Muscle layer of colon (tissue), 2 donors: ENCODE results near the gene LRRTM3.

Experiments
- H3K27ac ChIP-seq: one replicate; pipeline ENCODE4 v1.7.0; 2013; ENCODE audit warnings: low read depth, mild to moderate bottlenecking, low read length, moderate library complexity
- H3K27me3 ChIP-seq, 2 donors: one replicate each; pipeline ENCODE4 v1.7.0; 2013; ENCODE audit warnings: low read length in 2 of 2, mild to moderate bottlenecking in 2 of 2; ENCODE audit not compliant: insufficient read depth in 2 of 2, control insufficient read depth in 1 of 2
- H3K36me3 ChIP-seq: one replicate; pipeline ENCODE4 v1.7.0; 2013; ENCODE audit warnings: mild to moderate bottlenecking, low read length; ENCODE audit not compliant: insufficient read depth
- H3K4me1 ChIP-seq: one replicate; pipeline ENCODE4 v1.7.0; 2013; ENCODE audit warnings: mild to moderate bottlenecking, low read length; ENCODE audit not compliant: insufficient read depth
- H3K4me3 ChIP-seq, 2 donors: one replicate each; pipeline ENCODE4 v1.7.0; 2013; ENCODE audit warnings: low read length in 2 of 2, low read depth in 1 of 2, mild to moderate bottlenecking in 1 of 2, moderate library complexity in 1 of 2
- H3K9ac ChIP-seq: one replicate; pipeline ENCODE4 v1.7.0; 2013; ENCODE audit warnings: low read length
- H3K9me3 ChIP-seq: one replicate; pipeline ENCODE4 v1.7.0; 2013; ENCODE audit warnings: mild to moderate bottlenecking, low read length
- donor health status: abdominal sarcoma.
- donor health status: Adenocarcinoma of cecum.

LRRTM3 gene

GRCh38 chr10:66919248-66919647 is 6.6 kb upstream of the LRRTM3 start:
- H3K4me1 ChIP-seq: no peaks in the 10 kb centered on the region
- H3K36me3 ChIP-seq: no peaks in the 10 kb centered on the region
- no peak overlapping the region for H3K9ac ChIP-seq
- H3K27ac ChIP-seq: no peak overlapping the region
- no peaks in the 10 kb centered on the region for H3K27me3 ChIP-seq
- H3K9me3 ChIP-seq: no peaks in the 10 kb centered on the region
- no peak overlapping the region for H3K4me3 ChIP-seq

GRCh38 chr10:66924674-66925345 is 1.0 kb upstream of the LRRTM3 start:
- H3K27ac ChIP-seq: no peak overlapping the region

GRCh38 chr10:66925373-66925772 is 463 bp upstream of the LRRTM3 start:
- Histone ChIP-seq H3K9me3 (no peaks in the 10 kb centered on the region), H3K4me3 (no peak overlapping the region), H3K27me3 (peaks cover 20 to 21% of the 10 kb centered on the region in 2 donors), H3K4me1 (peaks cover 8% of the 10 kb centered on the region), H3K36me3 (no peaks in the 10 kb centered on the region), H3K9ac (no peak overlapping the region), H3K27ac (no peak overlapping the region)

More at GRCh38 chr10:66924674-66925345, 1.0 kb upstream of the LRRTM3 start:
- Histone ChIP-seq H3K27me3 (peaks cover 14 to 19% of the 10 kb centered on the region in 2 donors), H3K9me3 (no peaks in the 10 kb centered on the region), H3K9ac (no peak overlapping the region), H3K36me3 (no peaks in the 10 kb centered on the region), H3K4me3 (no peak overlapping the region), H3K4me1 (peaks cover 8% of the 10 kb centered on the region)

GRCh38 chr10:66926841-66927240 is 1.0 kb downstream of the LRRTM3 start:
- Histone ChIP-seq H3K36me3 (no peaks in the 10 kb centered on the region), H3K9ac (no peak overlapping the region), H3K9me3 (no peaks in the 10 kb centered on the region), H3K4me3 (no peak overlapping the region), H3K27me3 (peaks cover 21 to 22% of the 10 kb centered on the region in 2 donors), H3K27ac (no peak overlapping the region), H3K4me1 (peaks cover 8% of the 10 kb centered on the region)

- no peak overlapping the region for H3K4me3 ChIP-seq
- H3K36me3 ChIP-seq: no peaks in the 10 kb centered on the region
- H3K4me1 ChIP-seq: peaks cover 8% of the 10 kb centered on the region
- H3K9me3 ChIP-seq: no peaks in the 10 kb centered on the region
- no peak overlapping the region for H3K9ac ChIP-seq
- H3K27ac ChIP-seq: no peak overlapping the region
- peaks cover 21 to 22% of the 10 kb centered on the region in 2 donors for H3K27me3 ChIP-seq
Observed at GRCh38 chr10:66927251-66927935, 1.6 kb downstream of the LRRTM3 start.

GRCh38 chr10:66927971-66928770 is 2.3 kb downstream of the LRRTM3 start:
- Histone ChIP-seq H3K36me3 (no peaks in the 10 kb centered on the region), H3K4me1 (peaks cover 8% of the 10 kb centered on the region), H3K9me3 (no peaks in the 10 kb centered on the region), H3K9ac (no peak overlapping the region), H3K4me3 (no peak overlapping the region), H3K27me3 (peaks cover 21 to 22% of the 10 kb centered on the region in 2 donors), H3K27ac (no peak overlapping the region)

- Histone ChIP-seq H3K9ac (no peak overlapping the region), H3K27me3 (peaks cover 21 to 22% of the 10 kb centered on the region in 2 donors), H3K27ac (no peak overlapping the region), H3K9me3 (no peaks in the 10 kb centered on the region), H3K36me3 (no peaks in the 10 kb centered on the region), H3K4me3 (no peak overlapping the region), H3K4me1 (peaks cover 8% of the 10 kb centered on the region)
Observed at GRCh38 chr10:66928776-66929175, 2.9 kb downstream of the LRRTM3 start.

GRCh38 chr10:66929375-66929774 is 3.5 kb downstream of the LRRTM3 start:
- Histone ChIP-seq H3K27me3 (peaks cover 21 to 22% of the 10 kb centered on the region in 2 donors), H3K4me1 (peaks cover 8% of the 10 kb centered on the region), H3K4me3 (no peak overlapping the region), H3K9ac (no peak overlapping the region), H3K27ac (no peak overlapping the region), H3K36me3 (no peaks in the 10 kb centered on the region), H3K9me3 (no peaks in the 10 kb centered on the region)

GRCh38 chr10:66931340-66931948 is 5.6 kb downstream of the LRRTM3 start:
- H3K4me3 ChIP-seq: no peak overlapping the region
- H3K36me3 ChIP-seq: no peaks in the 10 kb centered on the region
- no peak overlapping the region for H3K27ac ChIP-seq
- H3K9ac ChIP-seq: no peak overlapping the region
- no peaks in the 10 kb centered on the region for H3K9me3 ChIP-seq
- peaks cover 21 to 22% of the 10 kb centered on the region in 2 donors for H3K27me3 ChIP-seq
- no peaks in the 10 kb centered on the region for H3K4me1 ChIP-seq

GRCh38 chr10:66931949-66932343 is 6.1 kb downstream of the LRRTM3 start:
- Histone ChIP-seq H3K4me1 (no peaks in the 10 kb centered on the region), H3K9ac (no peak overlapping the region), H3K4me3 (no peak overlapping the region), H3K9me3 (no peaks in the 10 kb centered on the region), H3K27me3 (peaks cover 19 to 22% of the 10 kb centered on the region in 2 donors), H3K27ac (no peak overlapping the region), H3K36me3 (no peaks in the 10 kb centered on the region)

GRCh38 chr10:66934711-66935110 is 8.9 kb downstream of the LRRTM3 start:
- H3K36me3 ChIP-seq: no peaks in the 10 kb centered on the region
- H3K4me3 ChIP-seq: no peak overlapping the region
- H3K27ac ChIP-seq: no peak overlapping the region
- H3K4me1 ChIP-seq: no peaks in the 10 kb centered on the region
- H3K9ac ChIP-seq: no peak overlapping the region
- no peaks in the 10 kb centered on the region for H3K9me3 ChIP-seq
- H3K27me3 ChIP-seq: peaks cover 3 to 9% of the 10 kb centered on the region in 2 donors
